Thoracic aorta (tissue), 2 donors: Measurements from ENCODE around the gene GINS3. TPM values are rescaled to one million over a fixed set of nuclear protein-coding genes. Genes with fewer than 3 reads are reported as not detected.
"Not testable (repeated sequence)": the region's sequence is repeated elsewhere in the genome, so short reads cannot be mapped to it uniquely, and the experiment has no call there.

Experiments used
- ATAC-seq: fragments of 150-250 bp; one replicate; pipeline ENCODE4 v1.8.0; 2017; ENCODE audit warnings: low read depth; ENCODE audit not compliant: insufficient number of reproducible peaks, low FRiP score
- DNase-seq: peaks from one replicate; pipeline ENCODE4 v3.0.0-alpha.2; 2020; ENCODE audit warnings: low spot score
- H3K27ac ChIP-seq, 2 donors: fragments of 200-600 bp; sonication (generic); 1 replicate in 1 of 2; 2 replicates in 1 of 2; pipeline ENCODE4 v1.5.1; 2016; ENCODE audit warnings: mild to moderate bottlenecking in 2 of 2, moderate library complexity in 2 of 2
- H3K27me3 ChIP-seq: fragments of 200-600 bp; sonication (generic); replicated peaks from 2 replicates; pipeline ENCODE4 v1.6.0; 2016; ENCODE audit warnings: mild to moderate bottlenecking; ENCODE audit not compliant: insufficient read depth
- H3K36me3 ChIP-seq: fragments of 200-600 bp; sonication (generic); one replicate; pipeline ENCODE4 v1.5.1; 2016
- H3K4me1 ChIP-seq, 2 donors: fragments of 200-600 bp; sonication (generic); 1 replicate in 1 of 2; 2 replicates in 1 of 2; pipeline versions ENCODE4 v1.5.1 to v1.6.0; 2016; ENCODE audit warnings: low read depth in 2 of 2, mild to moderate bottlenecking in 1 of 2; ENCODE audit not compliant: control insufficient read depth in 1 of 2
- H3K4me3 ChIP-seq: fragments of 200-600 bp; sonication (generic); 2 replicates; pipeline ENCODE4 v1.5.1; 2016; ENCODE audit warnings: mild to moderate bottlenecking
- H3K9me3 ChIP-seq: fragments of 200-600 bp; sonication (generic); 2 replicates; pipeline ENCODE4 v1.5.1; 2016
- total RNA-seq, 2 donors: library from RNA; depleted of rRNA; stranded (reverse); fragments of >200 nt; gene quantifications; one replicate each; pipeline versions ENCODE4 v1.1.0 to v1.2.3, GENCODE V29; 2016
- TF ChIP-seq, protein P1 (sequence below): fragments of 200-600 bp; sonication (generic); IDR thresholded peaks from one replicate; pipeline ENCODE4 v1.5.1; 2019; ENCODE audit warnings: antibody characterized with exemption

GINS3 gene
- total RNA-seq, 2 donors from 2014 or later: 1.1 to 1.3 TPM

GRCh38 chr16:58415003-58415402 is 22.7 kb downstream of the GINS3 start:
- Histone ChIP-seq H3K27ac (no peak overlapping the region), H3K9me3 (no peaks in the 10 kb centered on the region), H3K4me3 (no peak overlapping the region), H3K4me1 (no peaks in the 10 kb centered on the region), H3K27me3 (no peaks in the 10 kb centered on the region), H3K36me3 (no peaks in the 10 kb centered on the region)
- TF ChIP-seq, protein P1, sequence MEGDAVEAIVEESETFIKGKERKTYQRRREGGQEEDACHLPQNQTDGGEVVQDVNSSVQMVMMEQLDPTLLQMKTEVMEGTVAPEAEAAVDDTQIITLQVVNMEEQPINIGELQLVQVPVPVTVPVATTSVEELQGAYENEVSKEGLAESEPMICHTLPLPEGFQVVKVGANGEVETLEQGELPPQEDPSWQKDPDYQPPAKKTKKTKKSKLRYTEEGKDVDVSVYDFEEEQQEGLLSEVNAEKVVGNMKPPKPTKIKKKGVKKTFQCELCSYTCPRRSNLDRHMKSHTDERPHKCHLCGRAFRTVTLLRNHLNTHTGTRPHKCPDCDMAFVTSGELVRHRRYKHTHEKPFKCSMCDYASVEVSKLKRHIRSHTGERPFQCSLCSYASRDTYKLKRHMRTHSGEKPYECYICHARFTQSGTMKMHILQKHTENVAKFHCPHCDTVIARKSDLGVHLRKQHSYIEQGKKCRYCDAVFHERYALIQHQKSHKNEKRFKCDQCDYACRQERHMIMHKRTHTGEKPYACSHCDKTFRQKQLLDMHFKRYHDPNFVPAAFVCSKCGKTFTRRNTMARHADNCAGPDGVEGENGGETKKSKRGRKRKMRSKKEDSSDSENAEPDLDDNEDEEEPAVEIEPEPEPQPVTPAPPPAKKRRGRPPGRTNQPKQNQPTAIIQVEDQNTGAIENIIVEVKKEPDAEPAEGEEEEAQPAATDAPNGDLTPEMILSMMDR: no peak
- ATAC-seq: no peak
- no peak for DNase-seq

GRCh38 chr16:58415961-58416360 is 23.7 kb downstream of the GINS3 start:
- not testable (repeated sequence) for H3K36me3 ChIP-seq, DNase-seq

GRCh38 chr16:58417035-58417434 is 24.8 kb downstream of the GINS3 start:
- H3K4me3 ChIP-seq: no peak overlapping the region
- DNase-seq: no peak
- no peaks in the 10 kb centered on the region for H3K27me3 ChIP-seq
- TF ChIP-seq, protein P1: no peak
- H3K36me3 ChIP-seq: no peaks in the 10 kb centered on the region
- no peak overlapping the region for H3K27ac ChIP-seq
- no peaks in the 10 kb centered on the region for H3K4me1 ChIP-seq
- H3K9me3 ChIP-seq: no peaks in the 10 kb centered on the region
- ATAC-seq: no peak

More at GRCh38 chr16:58415961-58416360, 23.7 kb downstream of the GINS3 start:
- H3K27ac ChIP-seq, H3K4me3 ChIP-seq, H3K27me3 ChIP-seq, H3K9me3 ChIP-seq, ATAC-seq, H3K4me1 ChIP-seq: not testable (repeated sequence)

DNA sequence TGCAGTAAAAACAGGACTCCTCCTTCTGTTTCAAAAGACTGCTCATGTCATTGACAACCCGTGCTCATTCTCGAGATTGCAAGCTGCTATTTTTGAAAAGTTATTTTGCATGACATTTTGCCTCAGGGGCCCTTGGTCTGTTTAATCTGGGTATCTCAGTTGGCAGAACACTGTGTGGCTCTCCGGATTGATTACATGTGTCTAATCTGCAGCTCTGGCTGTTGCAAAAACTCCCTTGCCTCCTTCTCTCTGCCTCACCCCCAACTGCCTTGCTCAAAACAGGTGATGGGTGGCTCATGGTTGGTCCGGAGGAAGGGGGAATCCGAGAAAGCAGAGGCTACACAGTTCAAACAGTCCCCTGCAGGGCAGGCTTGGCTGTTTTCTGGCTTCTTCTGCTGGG is 25.3 kb downstream of the GINS3 start:
- Histone ChIP-seq H3K27ac (no peak overlapping the region), H3K9me3 (no peaks in the 10 kb centered on the region), H3K4me1 (no peaks in the 10 kb centered on the region), H3K36me3 (no peaks in the 10 kb centered on the region), H3K27me3 (no peaks in the 10 kb centered on the region), H3K4me3 (no peak overlapping the region)
- DNase-seq (no peak), ATAC-seq (no peak)
- TF ChIP-seq, protein P1: no peak

GRCh38 chr16:58418026-58418425 is 25.8 kb downstream of the GINS3 start:
- H3K4me3 ChIP-seq: no peak overlapping the region
- no peak overlapping the region for H3K27ac ChIP-seq
- DNase-seq: no peak
- no peaks in the 10 kb centered on the region for H3K4me1 ChIP-seq
- TF ChIP-seq, protein P1: no peak
- no peaks in the 10 kb centered on the region for H3K9me3 ChIP-seq
- no peaks in the 10 kb centered on the region for H3K27me3 ChIP-seq
- H3K36me3 ChIP-seq: no peaks in the 10 kb centered on the region
- no peak for ATAC-seq

GRCh38 chr16:58418601-58419000 is 26.3 kb downstream of the GINS3 start:
- Histone ChIP-seq H3K9me3 (no peaks in the 10 kb centered on the region), H3K27ac (no peak overlapping the region), H3K27me3 (no peaks in the 10 kb centered on the region), H3K4me1 (no peaks in the 10 kb centered on the region), H3K4me3 (no peak overlapping the region), H3K36me3 (no peaks in the 10 kb centered on the region)
- DNase-seq (no peak), ATAC-seq (no peak)
- TF ChIP-seq, protein P1: no peak
